Measurements from ENCODE around the gene ATP6V1D. TPM values are rescaled to one million over a fixed set of nuclear protein-coding genes. Genes with fewer than 3 reads are reported as not detected.
"Not testable (repeated sequence)": the region's sequence is repeated elsewhere in the genome, so short reads cannot be mapped to it uniquely, and the experiment has no call there.

Gene ATP6V1D
- total RNA-seq, 1 donor from 2014 or later, result 142 TPM

DNA sequence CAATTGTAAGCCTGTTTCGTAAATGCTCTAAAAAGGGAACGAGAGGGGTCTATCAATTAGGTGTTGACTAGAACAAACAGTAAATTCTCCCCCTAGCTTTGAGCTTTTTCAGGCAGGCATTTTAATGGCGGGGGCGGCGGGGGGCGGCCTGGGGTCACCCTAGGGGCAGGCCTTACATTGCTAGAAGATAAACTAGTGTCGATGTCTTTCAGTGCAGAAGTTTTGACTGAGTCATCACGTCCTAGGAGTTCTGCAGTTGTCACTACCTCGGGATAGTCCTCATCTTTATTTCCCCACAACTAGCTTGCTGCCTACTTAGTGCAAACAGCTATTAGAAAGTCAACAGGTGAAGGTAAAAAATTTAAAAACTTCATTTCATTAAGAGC is 1.6 kb downstream of the ATP6V1D start:
- no peak for DNase-seq (ENCODE audit: low read depth)
- peak overlapping the region; percentile 94 for H3K4me3 ChIP-seq (ENCODE audit: low read depth, low read length)
- TF ChIP-seq, protein P1, sequence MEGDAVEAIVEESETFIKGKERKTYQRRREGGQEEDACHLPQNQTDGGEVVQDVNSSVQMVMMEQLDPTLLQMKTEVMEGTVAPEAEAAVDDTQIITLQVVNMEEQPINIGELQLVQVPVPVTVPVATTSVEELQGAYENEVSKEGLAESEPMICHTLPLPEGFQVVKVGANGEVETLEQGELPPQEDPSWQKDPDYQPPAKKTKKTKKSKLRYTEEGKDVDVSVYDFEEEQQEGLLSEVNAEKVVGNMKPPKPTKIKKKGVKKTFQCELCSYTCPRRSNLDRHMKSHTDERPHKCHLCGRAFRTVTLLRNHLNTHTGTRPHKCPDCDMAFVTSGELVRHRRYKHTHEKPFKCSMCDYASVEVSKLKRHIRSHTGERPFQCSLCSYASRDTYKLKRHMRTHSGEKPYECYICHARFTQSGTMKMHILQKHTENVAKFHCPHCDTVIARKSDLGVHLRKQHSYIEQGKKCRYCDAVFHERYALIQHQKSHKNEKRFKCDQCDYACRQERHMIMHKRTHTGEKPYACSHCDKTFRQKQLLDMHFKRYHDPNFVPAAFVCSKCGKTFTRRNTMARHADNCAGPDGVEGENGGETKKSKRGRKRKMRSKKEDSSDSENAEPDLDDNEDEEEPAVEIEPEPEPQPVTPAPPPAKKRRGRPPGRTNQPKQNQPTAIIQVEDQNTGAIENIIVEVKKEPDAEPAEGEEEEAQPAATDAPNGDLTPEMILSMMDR (conservative IDR thresholded peaks at IDR 0.05; ENCODE audit: low read depth, low read length), result no peak

DNA sequence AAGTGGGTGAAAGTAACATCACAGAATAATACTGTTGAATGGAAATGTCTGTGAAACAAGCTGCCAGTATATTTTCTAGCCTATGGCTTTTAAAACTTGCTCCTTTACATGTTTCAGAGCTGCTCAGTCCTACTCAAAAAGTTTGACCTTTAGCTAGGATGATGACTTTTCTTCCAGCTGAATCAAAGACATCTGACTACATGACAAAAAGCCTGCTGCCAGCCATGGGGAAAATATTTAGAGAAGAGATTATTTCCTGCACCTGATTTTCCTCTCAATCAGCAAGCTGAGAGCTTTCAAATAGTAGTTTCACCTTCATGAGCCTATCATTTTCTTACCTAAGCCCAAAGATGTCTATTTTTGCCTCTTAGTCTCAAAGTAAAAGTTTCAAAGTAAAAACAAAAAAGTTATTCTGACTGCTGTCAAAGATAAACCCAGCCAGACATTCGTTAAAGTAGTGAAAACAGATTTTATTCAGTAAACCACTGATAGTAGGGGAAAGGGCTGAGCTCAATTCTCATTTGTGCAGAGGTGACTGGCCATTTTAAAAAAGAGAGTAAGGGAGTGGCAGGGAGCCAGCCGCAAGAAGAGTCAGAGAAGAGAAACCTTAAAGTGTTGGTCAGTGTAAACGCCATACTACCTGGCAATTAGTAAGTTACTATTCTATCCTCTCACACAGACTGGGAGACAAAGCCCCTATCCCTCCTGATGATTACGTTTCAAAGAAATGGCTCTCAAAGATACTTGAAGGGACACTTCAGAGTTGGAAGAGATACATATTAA is 2.2 kb downstream of the ATP6V1D start:
- H3K4me3 ChIP-seq (ENCODE audit: low read depth, low read length), result peak overlapping the region; percentile 94
- TF ChIP-seq, protein P1 (conservative IDR thresholded peaks at IDR 0.05; ENCODE audit: low read depth, low read length), result no peak
- DNase-seq (ENCODE audit: low read depth), result no peak

DNA sequence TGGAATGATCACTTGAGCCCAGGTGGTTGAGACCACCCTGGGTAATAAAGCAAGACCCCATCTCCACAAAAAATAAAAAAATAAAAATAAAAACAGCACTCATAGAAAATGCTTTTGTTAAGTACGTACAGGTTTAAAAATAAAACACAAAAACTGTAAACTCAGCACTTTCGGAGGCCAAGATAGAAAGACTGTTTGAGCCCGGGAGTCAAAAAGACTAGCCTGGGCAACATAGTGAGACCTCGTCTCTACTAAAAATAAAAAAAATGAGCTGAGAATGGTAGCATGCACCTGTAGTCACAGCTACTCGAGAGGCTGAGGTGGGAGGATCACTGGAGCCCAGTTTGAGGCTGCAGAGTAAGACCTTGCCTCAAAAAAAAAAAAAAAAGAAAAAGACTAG is 7.5 kb downstream of the ATP6V1D start:
- DNase-seq (ENCODE audit: low read depth), result no peak
- H3K4me3 ChIP-seq (ENCODE audit: low read depth, low read length), result no peak overlapping the region
- TF ChIP-seq, protein P1 (conservative IDR thresholded peaks at IDR 0.05; ENCODE audit: low read depth, low read length), result no peak

DNA sequence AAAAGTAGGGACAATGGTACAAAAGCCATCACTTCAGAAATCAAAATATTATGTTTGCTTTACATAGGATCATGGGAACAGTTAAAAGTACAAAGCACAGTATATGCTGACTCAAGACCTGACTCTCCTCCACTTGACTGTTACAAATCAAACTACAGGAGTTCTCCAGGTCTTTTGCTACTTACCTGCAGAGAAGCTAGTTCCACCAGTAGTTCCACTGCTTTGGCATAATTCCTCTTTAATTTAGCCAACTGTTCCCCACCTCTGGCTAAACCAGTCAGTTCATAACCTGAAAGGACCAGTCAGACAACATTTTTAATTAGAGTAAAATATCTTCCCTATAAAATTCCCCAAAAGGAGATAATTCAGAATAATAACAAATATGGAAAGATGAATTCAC is 14.0 kb downstream of the ATP6V1D start:
- no peak overlapping the region for H3K4me3 ChIP-seq (ENCODE audit: low read depth, low read length)
- TF ChIP-seq, protein P1 (conservative IDR thresholded peaks at IDR 0.05; ENCODE audit: low read depth, low read length), result no peak
- DNase-seq (ENCODE audit: low read depth), result no peak

DNA sequence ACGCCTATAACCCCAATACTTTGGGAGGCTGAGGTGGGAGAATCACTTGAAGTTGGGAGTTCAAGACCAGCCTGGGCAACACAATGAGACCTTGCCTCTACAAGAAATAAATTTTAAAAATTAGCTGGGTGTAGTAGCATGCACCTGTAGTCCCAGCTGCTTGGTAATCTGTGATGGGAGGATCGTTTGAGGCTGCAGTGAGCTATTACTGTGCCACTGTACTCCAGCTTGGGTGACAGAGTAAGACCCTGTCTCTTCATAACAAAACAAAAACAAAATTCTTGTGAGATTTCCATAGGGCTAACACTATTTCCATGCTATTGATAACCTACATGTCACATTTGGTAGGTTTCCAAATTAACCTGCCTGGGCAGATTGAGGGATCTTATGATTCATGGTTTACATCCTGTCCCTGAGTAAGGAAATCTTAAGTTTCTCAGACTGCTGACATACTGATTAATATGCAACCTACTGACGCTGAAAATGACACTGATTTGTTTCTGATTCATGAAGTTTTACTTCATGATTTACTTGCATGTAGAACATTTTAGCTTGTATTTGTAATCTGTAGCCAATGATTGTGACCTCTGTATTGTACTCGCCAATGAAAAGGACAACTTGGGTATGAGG is 15.9 kb downstream of the ATP6V1D start:
- no peak overlapping the region for H3K4me3 ChIP-seq (ENCODE audit: low read depth, low read length)
- TF ChIP-seq, protein P1 (conservative IDR thresholded peaks at IDR 0.05; ENCODE audit: low read depth, low read length), result no peak
- peak; percentile 43 for DNase-seq (ENCODE audit: low read depth)

DNA sequence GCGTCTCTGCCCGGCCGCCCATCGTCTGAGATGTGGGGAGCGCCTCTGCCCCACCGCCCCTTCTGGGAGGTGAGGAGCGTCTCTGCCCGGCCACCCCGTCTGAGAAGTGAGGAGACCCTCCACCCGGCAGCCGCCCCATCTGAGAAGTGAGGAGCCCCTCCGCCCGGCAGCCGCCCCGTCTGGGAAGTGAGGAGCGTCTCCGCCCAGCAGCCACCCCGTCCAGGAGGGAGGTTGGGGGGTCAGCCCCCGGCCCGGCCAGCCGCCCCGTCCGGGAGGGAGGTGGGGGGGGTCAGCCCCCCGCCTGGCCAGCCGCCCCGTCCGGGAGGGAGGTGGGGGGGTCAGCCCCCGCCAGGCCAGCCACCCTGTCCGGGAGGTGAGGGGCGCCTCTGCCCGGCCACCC is 18.4 kb downstream of the ATP6V1D start:
- DNase-seq (ENCODE audit: low read depth), result not testable (repeated sequence)

DNA sequence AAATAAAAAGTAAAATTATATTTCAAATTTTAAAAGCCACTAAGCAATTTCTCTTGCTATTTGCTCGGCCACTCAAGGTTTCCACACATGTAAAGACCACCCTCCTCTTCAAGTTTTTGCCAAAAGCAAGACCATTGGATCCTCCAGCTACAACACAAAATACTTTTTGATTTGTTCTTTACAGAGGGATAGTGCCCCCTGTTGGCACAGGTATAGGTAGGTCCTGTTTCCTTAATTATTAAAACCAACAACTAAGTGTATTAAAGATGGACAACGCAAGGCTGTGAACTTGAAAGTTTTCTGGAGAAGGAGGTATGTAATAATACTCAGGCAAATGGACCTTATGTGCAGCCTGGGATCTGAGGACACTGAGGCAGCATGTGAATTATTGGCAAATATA is 23.8 kb downstream of the ATP6V1D start:
- no peak for DNase-seq (ENCODE audit: low read depth)
- TF ChIP-seq, protein P1 (conservative IDR thresholded peaks at IDR 0.05; ENCODE audit: low read depth, low read length), result peak; percentile 73
- no peak overlapping the region for H3K4me3 ChIP-seq (ENCODE audit: low read depth, low read length)

More for the DNA sequence above, 18.4 kb downstream of the ATP6V1D start:
- H3K4me3 ChIP-seq (ENCODE audit: low read depth, low read length), result not testable (repeated sequence)

Measured in epithelial cell of proximal tubule (primary cell).